ENCODE data around the gene ZSWIM2. TPM values are rescaled to one million over a fixed set of nuclear protein-coding genes. Genes with fewer than 3 reads are reported as not detected.

The ZSWIM2 gene
- total and polyA plus RNA-seq, 12 donors = 0.13 TPM; not detected in 11

DNA sequence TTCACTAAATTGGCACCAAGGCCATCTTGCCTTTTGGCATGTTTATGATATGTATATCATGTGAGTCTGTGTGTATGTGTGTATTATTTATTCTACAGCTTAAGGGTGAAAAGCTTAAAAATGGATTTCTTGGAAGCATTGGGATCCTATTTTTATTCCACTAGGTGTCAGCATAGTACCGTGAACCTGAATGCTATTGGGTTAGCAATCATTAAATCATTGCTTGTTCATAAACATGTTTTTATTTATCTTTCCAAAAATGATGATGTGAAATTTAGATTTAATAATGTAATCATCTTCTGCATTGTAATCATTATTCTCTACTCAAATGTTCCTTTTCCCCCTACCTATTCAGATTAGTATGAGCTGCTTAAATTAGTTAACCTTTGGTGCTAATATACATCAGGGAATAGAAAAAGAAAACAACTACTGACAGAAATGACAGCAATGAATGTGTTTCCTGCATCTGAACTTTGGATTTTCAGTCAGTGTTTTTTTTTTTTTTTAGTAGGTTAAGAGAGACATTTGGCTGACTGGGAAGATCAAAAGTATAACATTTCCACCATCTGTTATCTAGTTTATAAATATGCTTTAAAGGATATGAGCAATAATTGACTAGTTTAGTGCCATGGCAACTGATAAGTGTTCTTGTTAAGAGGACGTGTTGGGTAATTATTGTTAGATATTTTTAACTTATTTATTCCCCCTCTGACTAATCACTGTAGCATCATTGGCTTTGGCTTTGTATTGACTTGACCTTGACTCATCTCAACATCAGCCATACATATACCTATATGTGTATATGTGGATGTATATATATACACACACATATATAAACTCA lies 14.1 kb upstream of the ZSWIM2 start:
- Histone ChIP-seq H3K4me1 (replicated peaks in 1 of 2) (no peaks in the 10 kb centered on the region), H3K9me3 (replicated peaks in 1 of 3) (no peaks in the 10 kb centered on the region), H3K4me3 (no peak overlapping the region), H3K27ac (no peak overlapping the region), H3K27me3 (no peaks in the 10 kb centered on the region), H3K36me3 (replicated peaks in 1 of 2) (no peaks in the 10 kb centered on the region)
- WGBS, 4 donors = 1 to 2% (median 2%) methylated on average over 2 of the region's 2 CpGs
- no peak for TF ChIP-seq POLR2A (IDR thresholded peaks at IDR 0.05)
- TF ChIP-seq, protein P1, sequence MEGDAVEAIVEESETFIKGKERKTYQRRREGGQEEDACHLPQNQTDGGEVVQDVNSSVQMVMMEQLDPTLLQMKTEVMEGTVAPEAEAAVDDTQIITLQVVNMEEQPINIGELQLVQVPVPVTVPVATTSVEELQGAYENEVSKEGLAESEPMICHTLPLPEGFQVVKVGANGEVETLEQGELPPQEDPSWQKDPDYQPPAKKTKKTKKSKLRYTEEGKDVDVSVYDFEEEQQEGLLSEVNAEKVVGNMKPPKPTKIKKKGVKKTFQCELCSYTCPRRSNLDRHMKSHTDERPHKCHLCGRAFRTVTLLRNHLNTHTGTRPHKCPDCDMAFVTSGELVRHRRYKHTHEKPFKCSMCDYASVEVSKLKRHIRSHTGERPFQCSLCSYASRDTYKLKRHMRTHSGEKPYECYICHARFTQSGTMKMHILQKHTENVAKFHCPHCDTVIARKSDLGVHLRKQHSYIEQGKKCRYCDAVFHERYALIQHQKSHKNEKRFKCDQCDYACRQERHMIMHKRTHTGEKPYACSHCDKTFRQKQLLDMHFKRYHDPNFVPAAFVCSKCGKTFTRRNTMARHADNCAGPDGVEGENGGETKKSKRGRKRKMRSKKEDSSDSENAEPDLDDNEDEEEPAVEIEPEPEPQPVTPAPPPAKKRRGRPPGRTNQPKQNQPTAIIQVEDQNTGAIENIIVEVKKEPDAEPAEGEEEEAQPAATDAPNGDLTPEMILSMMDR (IDR thresholded peaks at IDR 0.05) = peak; percentile 35 to 78 (median 66)
- DNase-seq = no peak
- intact Hi-C loops (cut with DNase I) = loop anchor here in 1 of 2 donors (10.0 kb wide), 1 partner anchor 592 kb away; no protein-coding TSS in a partner anchor

DNA sequence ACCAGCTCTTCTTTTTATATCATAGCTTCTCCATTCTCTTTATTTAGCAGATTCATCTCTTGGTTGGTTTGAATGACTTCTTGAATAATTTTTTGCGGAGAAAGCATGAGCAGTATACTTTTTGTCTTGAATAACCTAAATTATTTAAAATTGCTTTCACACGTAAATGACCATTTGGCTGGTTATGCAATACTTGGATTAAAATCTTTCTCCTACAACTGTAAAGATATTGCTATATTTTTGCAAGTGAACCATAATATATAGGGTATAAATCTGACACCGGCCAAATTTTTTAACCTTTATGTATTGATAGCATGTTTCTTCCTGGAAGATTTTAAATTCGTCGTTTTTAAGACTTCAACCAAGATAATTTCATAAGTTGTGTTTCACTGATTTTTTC lies 6.2 kb upstream of the ZSWIM2 start:
- H3K27ac ChIP-seq = no peak overlapping the region
- H3K36me3 ChIP-seq (replicated peaks in 1 of 2) = no peaks in the 10 kb centered on the region
- DNase-seq = no peak
- H3K9me3 ChIP-seq (replicated peaks in 1 of 3) = no peaks in the 10 kb centered on the region
- WGBS, 4 donors = 79 to 88% (median 81%) methylated on average over 5 of the region's 5 CpGs
- no peak for TF ChIP-seq POLR2A (IDR thresholded peaks at IDR 0.05)
- H3K27me3 ChIP-seq = no peaks in the 10 kb centered on the region
- no peak overlapping the region for H3K4me3 ChIP-seq
- H3K4me1 ChIP-seq (replicated peaks in 1 of 2) = no peaks in the 10 kb centered on the region
- intact Hi-C loops (cut with DNase I) = no loop called here

DNA sequence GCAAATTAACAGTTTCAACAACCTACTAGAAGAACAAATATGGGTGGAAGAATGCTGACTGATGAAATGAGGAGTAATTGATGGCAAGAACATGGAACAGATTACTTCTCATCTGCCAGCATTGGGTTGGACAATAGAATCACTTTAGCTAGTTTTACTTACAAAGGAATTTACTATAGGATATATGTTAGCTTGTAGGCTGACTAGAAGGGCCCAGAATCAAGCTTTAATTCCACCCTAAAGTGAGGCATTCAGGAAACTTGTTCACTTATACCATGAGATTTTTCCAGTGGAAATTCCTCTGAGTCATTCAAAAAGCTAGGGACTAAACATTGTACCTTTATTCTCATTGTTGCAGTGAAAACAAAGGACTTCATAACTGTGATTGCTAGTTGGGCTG lies 5.0 kb upstream of the ZSWIM2 start:
- TF ChIP-seq, protein P1 (IDR thresholded peaks at IDR 0.05) = no peak
- no peak for TF ChIP-seq POLR2A (IDR thresholded peaks at IDR 0.05)
- intact Hi-C loops (cut with DNase I) = no loop called here
- no peak overlapping the region for H3K27ac ChIP-seq

DNA sequence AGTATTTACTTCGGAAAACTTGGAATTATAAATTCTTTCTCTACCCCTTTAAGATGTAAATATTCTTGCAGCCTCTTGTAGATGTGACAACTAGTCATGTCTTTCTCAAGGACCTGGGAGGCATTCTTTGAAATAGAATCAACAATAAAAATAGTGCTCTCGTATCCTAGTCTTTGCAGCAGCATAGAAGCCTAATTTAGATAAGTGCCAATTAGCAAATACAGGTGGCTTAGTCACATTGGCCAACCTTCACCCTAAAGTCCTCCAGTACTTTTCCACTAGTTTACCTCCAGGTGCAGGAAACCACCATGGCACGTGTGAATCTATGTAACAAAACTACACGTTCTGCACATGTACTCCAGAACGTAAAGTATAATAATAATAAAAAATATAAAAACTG lies 3.5 kb upstream of the ZSWIM2 start:
- 75 to 88% (median 81%) methylated on average over 5 of the region's 5 CpGs for WGBS, 4 donors
- Histone ChIP-seq H3K4me3 (no peak overlapping the region), H3K36me3 (replicated peaks in 1 of 2) (no peaks in the 10 kb centered on the region), H3K27ac (no peak overlapping the region), H3K27me3 (no peaks in the 10 kb centered on the region), H3K9me3 (replicated peaks in 1 of 3) (no peaks in the 10 kb centered on the region), H3K4me1 (replicated peaks in 1 of 2) (peaks cover 0 to 6% of the 10 kb centered on the region in 2 donors)
- no peak for DNase-seq
- TF ChIP-seq POLR2A (IDR thresholded peaks at IDR 0.05) = no peak
- TF ChIP-seq, protein P1 (IDR thresholded peaks at IDR 0.05) = no peak
- intact Hi-C loops (cut with DNase I) = no loop called here

More for the DNA sequence above, 5.0 kb upstream of the ZSWIM2 start:
- Histone ChIP-seq H3K4me3 (no peak overlapping the region), H3K27me3 (no peaks in the 10 kb centered on the region), H3K4me1 (replicated peaks in 1 of 2) (peaks cover 0 to 2% of the 10 kb centered on the region in 2 donors), H3K9me3 (replicated peaks in 1 of 3) (no peaks in the 10 kb centered on the region), H3K36me3 (replicated peaks in 1 of 2) (no peaks in the 10 kb centered on the region)
- no peak for DNase-seq

DNA sequence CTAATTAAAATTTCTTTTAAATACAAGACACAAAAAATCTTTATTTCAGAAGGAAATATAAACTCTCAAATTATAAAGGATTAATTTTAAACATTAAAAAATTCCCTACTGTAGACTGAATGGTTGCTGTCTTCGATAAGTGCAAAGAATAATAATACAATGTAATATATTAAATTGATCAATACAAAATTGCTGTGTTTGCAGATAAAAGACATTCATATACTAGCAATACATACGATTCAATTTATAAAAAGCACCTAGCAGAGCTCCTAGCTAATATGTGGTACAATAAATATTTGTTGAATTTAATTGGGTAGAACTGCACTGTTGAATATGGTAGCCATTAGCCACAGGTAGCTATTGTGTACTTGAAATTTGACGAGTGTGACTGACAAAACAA lies 6.6 kb downstream of the ZSWIM2 start:
- Histone ChIP-seq H3K36me3 (replicated peaks in 1 of 2) (no peaks in the 10 kb centered on the region), H3K27ac (no peak overlapping the region), H3K27me3 (peaks cover 4% of the 10 kb centered on the region), H3K4me1 (replicated peaks in 1 of 2) (no peaks in the 10 kb centered on the region), H3K4me3 (no peak overlapping the region), H3K9me3 (replicated peaks in 1 of 3) (peaks cover 0 to 3% (median 0%) of the 10 kb centered on the region in 3 donors)
- WGBS, 4 donors = 79 to 94% (median 81%) methylated on average over 3 of the region's 3 CpGs
- DNase-seq = no peak
- intact Hi-C loops (cut with DNase I) = no loop called here
- TF ChIP-seq POLR2A (IDR thresholded peaks at IDR 0.05) = no peak
- TF ChIP-seq, protein P1 (IDR thresholded peaks at IDR 0.05) = no peak

All from adrenal gland (tissue), 12 donors.